IPS-NIHi7 (cell line): ENCODE measurements around the gene TXNDC11.

ENCODE experiments used
- DNase-seq: peaks from one replicate; pipeline ENCODE4 v3.0.0; 2012; ENCODE audit warnings: mixed read lengths; ENCODE audit errors: extremely low spot score

TXNDC11 gene

GRCh38 chr16:11658896-11659708 is 83.6 kb downstream of the TXNDC11 start:
- DNase-seq = no peak

GRCh38 chr16:11657556-11657955 is 85.1 kb downstream of the TXNDC11 start:
- DNase-seq = no peak

GRCh38 chr16:11655655-11656054 is 87.0 kb downstream of the TXNDC11 start:
- DNase-seq = peak; percentile 4

GRCh38 chr16:11651796-11652195 is 90.9 kb downstream of the TXNDC11 start:
- no peak for DNase-seq

GRCh38 chr16:11650641-11651591 is 91.7 kb downstream of the TXNDC11 start:
- DNase-seq = peak; percentile 4

GRCh38 chr16:11649276-11649675 is 93.4 kb downstream of the TXNDC11 start:
- no peak for DNase-seq

GRCh38 chr16:11642765-11643116 is 99.9 kb downstream of the TXNDC11 start:
- DNase-seq = no peak

- no peak for DNase-seq
These were observed 101.5 kb downstream of the TXNDC11 start for GRCh38 chr16:11640987-11641817.

- DNase-seq = no peak
These were observed 102.4 kb downstream of the TXNDC11 start for GRCh38 chr16:11639925-11640899.

- no peak for DNase-seq
These were observed 103.6 kb downstream of the TXNDC11 start for GRCh38 chr16:11639008-11639562.

GRCh38 chr16:11638140-11638539 is 104.5 kb downstream of the TXNDC11 start:
- DNase-seq = no peak

- no peak for DNase-seq
These were observed 105.3 kb downstream of the TXNDC11 start for GRCh38 chr16:11637320-11637719.

GRCh38 chr16:11636172-11636721 is 106.4 kb downstream of the TXNDC11 start:
- DNase-seq = peak; percentile 61

GRCh38 chr16:11635679-11636171 is 106.9 kb downstream of the TXNDC11 start:
- no peak for DNase-seq

GRCh38 chr16:11635113-11635652 is 107.5 kb downstream of the TXNDC11 start:
- no peak for DNase-seq

GRCh38 chr16:11634312-11634711 is 108.3 kb downstream of the TXNDC11 start:
- no peak for DNase-seq

- DNase-seq = no peak
These were observed 109.5 kb downstream of the TXNDC11 start for GRCh38 chr16:11633113-11633512.

- DNase-seq = no peak
These were observed 110.2 kb downstream of the TXNDC11 start for GRCh38 chr16:11632455-11632939.

- no peak for DNase-seq
These were observed 111.4 kb downstream of the TXNDC11 start for GRCh38 chr16:11631214-11631613.

GRCh38 chr16:11630768-11631056 is 111.9 kb downstream of the TXNDC11 start:
- DNase-seq = no peak
